ENCODE results near the gene ATRN. TPM values are rescaled to one million over a fixed set of nuclear protein-coding genes. Genes with fewer than 3 reads are reported as not detected.
"Not testable (repeated sequence)": the region's sequence is repeated elsewhere in the genome, so short reads cannot be mapped to it uniquely, and the experiment has no call there.

Gene ATRN
- total RNA-seq, 1 donor from 2014 or later, result 37.0 TPM

DNA sequence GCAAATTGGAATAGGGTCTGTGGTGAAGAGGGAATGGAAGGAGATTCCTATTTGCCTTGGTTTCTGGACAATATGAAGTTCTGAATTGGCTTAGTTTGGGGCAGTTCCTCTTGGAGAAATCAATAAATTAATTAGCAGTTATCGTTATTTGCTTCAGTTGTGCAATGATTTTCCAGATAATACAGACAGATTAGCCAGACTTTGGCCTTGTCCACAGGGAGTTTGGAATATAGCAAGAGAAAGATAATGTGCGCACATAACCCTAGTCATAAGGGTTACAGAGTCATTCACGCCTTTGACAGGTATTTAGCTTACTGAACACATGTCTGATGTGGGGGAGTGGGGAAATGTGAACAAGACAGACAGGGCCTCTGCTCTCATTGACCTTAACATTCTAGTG lies 1.3 kb downstream of the ATRN start:
- no peak overlapping the region for H3K27ac Mint-ChIP-seq (ENCODE audit: unreplicated experiment)

DNA sequence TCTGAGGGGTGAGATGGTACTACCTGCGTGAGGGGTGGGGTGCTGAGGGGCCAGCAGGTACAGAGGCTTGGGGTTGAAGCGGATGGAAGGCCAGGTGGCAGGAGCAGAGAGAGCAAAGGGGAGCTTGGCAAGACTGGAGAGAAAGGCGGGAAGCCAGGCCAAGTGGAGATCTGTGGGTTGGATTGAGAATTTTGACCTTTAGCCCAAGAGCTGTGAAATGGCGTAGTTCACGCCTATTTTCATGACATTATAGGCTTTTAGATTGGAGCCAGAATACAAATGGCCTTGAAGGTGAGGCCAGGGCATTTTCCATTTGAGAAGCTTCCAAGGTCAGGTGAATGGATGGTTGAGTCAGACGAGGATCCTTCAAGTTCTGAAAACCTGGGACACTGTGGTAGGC lies 2.5 kb downstream of the ATRN start:
- TF ChIP-seq, protein P1, sequence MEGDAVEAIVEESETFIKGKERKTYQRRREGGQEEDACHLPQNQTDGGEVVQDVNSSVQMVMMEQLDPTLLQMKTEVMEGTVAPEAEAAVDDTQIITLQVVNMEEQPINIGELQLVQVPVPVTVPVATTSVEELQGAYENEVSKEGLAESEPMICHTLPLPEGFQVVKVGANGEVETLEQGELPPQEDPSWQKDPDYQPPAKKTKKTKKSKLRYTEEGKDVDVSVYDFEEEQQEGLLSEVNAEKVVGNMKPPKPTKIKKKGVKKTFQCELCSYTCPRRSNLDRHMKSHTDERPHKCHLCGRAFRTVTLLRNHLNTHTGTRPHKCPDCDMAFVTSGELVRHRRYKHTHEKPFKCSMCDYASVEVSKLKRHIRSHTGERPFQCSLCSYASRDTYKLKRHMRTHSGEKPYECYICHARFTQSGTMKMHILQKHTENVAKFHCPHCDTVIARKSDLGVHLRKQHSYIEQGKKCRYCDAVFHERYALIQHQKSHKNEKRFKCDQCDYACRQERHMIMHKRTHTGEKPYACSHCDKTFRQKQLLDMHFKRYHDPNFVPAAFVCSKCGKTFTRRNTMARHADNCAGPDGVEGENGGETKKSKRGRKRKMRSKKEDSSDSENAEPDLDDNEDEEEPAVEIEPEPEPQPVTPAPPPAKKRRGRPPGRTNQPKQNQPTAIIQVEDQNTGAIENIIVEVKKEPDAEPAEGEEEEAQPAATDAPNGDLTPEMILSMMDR (IDR thresholded peaks at IDR 0.05; ENCODE audit: unreplicated experiment), result no peak
- no peak overlapping the region for H3K27ac Mint-ChIP-seq (ENCODE audit: unreplicated experiment)
- no peaks in the 10 kb centered on the region for H3K9me3 Mint-ChIP-seq (ENCODE audit: unreplicated experiment)
- peaks cover 18% of the 10 kb centered on the region for H3K27me3 Mint-ChIP-seq (ENCODE audit: unreplicated experiment)
- peaks cover 15% of the 10 kb centered on the region for H3K4me1 Mint-ChIP-seq (ENCODE audit: unreplicated experiment)
- peak overlapping the region; percentile 28 for H3K4me3 Mint-ChIP-seq (ENCODE audit: unreplicated experiment)
- DNase-seq (ENCODE audit: low spot score), result no peak
- H3K36me3 Mint-ChIP-seq (ENCODE audit: low read depth, unreplicated experiment), result no peaks in the 10 kb centered on the region

More for the DNA sequence above, 1.3 kb downstream of the ATRN start:
- Mint-ChIP-seq H3K27me3 (ENCODE audit: unreplicated experiment) (peaks cover 18% of the 10 kb centered on the region), H3K4me1 (ENCODE audit: unreplicated experiment) (peaks cover 15% of the 10 kb centered on the region), H3K36me3 (ENCODE audit: low read depth, unreplicated experiment) (no peaks in the 10 kb centered on the region), H3K4me3 (ENCODE audit: unreplicated experiment) (peak overlapping the region; percentile 99), H3K9me3 (ENCODE audit: unreplicated experiment) (no peaks in the 10 kb centered on the region)
- TF ChIP-seq, protein P1 (IDR thresholded peaks at IDR 0.05; ENCODE audit: unreplicated experiment), result no peak
- DNase-seq (ENCODE audit: low spot score), result no peak

DNA sequence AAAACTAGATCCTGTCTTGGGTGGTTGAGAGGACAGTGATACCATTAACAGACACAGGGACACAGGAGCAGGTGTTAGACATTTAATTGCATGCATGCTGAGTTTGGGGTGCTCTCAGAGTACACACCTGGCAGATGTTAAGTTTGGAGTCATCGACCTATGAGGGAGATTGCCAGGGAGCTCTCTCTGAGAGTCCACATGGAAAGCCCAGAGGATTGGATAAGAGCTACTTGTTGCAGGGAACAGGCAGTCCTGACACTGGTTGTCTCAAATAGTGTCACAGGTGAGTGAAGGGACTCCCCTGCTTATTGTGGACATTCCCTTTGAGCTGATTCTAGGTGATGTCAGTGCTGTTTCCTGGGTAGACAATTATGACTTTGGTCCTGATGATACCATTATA lies 3.1 kb downstream of the ATRN start:
- H3K4me3 Mint-ChIP-seq (ENCODE audit: unreplicated experiment), result peak overlapping the region; percentile 28
- TF ChIP-seq, protein P1 (IDR thresholded peaks at IDR 0.05; ENCODE audit: unreplicated experiment), result no peak
- no peaks in the 10 kb centered on the region for H3K9me3 Mint-ChIP-seq (ENCODE audit: unreplicated experiment)
- H3K4me1 Mint-ChIP-seq (ENCODE audit: unreplicated experiment), result peaks cover 15% of the 10 kb centered on the region
- no peaks in the 10 kb centered on the region for H3K36me3 Mint-ChIP-seq (ENCODE audit: low read depth, unreplicated experiment)
- H3K27ac Mint-ChIP-seq (ENCODE audit: unreplicated experiment), result no peak overlapping the region
- DNase-seq (ENCODE audit: low spot score), result no peak
- H3K27me3 Mint-ChIP-seq (ENCODE audit: unreplicated experiment), result peaks cover 18% of the 10 kb centered on the region

DNA sequence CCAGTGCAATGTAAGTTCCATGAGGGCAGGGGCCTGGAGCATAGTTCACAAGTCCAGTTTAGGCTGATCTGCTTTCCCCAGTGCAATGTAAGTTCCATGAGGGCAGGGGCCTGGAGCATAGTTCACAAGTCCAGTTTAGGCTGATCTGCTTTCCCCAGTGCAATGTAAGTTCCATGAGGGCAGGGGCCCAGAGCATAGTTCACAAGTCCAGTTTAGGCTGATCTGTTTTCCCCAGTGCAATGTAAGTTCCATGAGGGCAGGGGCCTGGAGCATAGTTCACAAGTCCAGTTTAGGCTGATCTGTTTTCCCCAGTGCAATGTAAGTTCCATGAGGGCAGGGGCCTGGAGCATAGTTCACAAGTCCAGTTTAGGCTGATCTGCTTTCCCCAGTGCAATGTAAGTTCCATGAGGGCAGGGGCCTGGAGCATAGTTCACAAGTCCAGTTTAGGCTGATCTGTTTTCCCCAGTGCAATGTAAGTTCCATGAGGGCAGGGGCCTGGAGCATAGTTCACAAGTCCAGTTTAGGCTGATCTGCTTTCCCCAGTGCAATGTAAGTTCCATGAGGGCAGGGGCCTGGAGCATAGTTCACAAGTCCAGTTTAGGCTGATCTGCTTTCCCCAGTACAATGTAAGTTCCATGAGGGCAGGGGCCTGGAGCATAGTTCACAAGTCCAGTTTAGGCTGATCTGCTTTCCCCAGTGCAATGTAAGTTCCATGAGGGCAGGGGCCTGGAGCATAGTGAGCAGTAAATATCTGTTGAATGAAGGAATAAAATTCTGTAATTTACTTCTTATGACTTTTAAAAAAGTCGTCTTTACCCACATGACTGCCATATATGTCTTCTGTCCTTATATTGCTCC lies 6.4 kb downstream of the ATRN start:
- H3K4me3 Mint-ChIP-seq (ENCODE audit: unreplicated experiment); H3K4me1 Mint-ChIP-seq (ENCODE audit: unreplicated experiment); DNase-seq (ENCODE audit: low spot score); H3K9me3 Mint-ChIP-seq (ENCODE audit: unreplicated experiment); H3K36me3 Mint-ChIP-seq (ENCODE audit: low read depth, unreplicated experiment); H3K27me3 Mint-ChIP-seq (ENCODE audit: unreplicated experiment); H3K27ac Mint-ChIP-seq (ENCODE audit: unreplicated experiment): not testable (repeated sequence)

DNA sequence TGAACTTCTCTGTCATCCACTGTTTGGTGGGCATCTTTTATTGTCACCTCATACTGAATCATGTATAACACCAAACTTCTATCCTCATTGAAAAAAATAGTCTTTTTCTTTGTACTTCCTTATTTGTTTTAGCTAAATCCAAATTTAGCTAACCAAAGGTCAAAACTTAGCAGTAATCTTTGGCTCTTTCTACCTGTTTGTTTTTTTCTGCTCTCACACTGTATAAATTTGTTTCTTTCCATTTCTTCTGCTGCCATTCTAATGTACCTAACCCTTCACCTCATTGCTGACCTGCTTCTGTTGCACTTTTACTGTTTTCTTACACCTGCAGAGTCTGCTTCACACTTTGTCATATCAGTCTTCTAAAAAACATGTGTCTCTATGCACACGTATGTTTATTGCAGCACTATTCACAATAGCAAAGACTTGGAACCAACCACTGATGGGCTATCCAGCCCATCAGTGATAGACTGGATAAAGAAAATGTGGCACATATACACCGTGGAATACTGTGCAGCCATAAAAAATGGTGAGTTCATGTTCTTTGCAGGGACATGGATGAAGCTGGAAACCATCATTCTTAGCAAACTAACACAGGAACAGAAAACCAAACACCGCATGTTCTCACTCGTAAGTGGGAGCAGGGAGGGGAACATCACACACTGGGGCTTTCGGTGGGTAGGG lies 7.2 kb downstream of the ATRN start:
- H3K36me3 Mint-ChIP-seq (ENCODE audit: low read depth, unreplicated experiment), result peaks cover 4% of the 10 kb centered on the region
- no peak overlapping the region for H3K27ac Mint-ChIP-seq (ENCODE audit: unreplicated experiment)
- no peaks in the 10 kb centered on the region for H3K9me3 Mint-ChIP-seq (ENCODE audit: unreplicated experiment)
- H3K4me3 Mint-ChIP-seq (ENCODE audit: unreplicated experiment), result no peak overlapping the region
- H3K4me1 Mint-ChIP-seq (ENCODE audit: unreplicated experiment), result peaks cover 2% of the 10 kb centered on the region
- no peaks in the 10 kb centered on the region for H3K27me3 Mint-ChIP-seq (ENCODE audit: unreplicated experiment)
- no peak for DNase-seq (ENCODE audit: low spot score)
- TF ChIP-seq, protein P1 (IDR thresholded peaks at IDR 0.05; ENCODE audit: unreplicated experiment), result no peak
